Body of pancreas (tissue), 4 donors: Measurements from ENCODE around the gene GFRA1. TPM values are rescaled to one million over a fixed set of nuclear protein-coding genes. Genes with fewer than 3 reads are reported as not detected.

Experiments
- ATAC-seq: fragments of 150-250 bp; one replicate; pipeline ENCODE4 v1.9.1; 2016
- DNase-seq, 4 donors: peaks; one replicate each; pipeline ENCODE4 v3.0.0-alpha.2; 2019
- H3K27ac ChIP-seq, 4 donors: fragments of 200-600 bp; sonication (generic); 1 replicate in 3 of 4; 2 replicates in 1 of 4; pipeline versions ENCODE4 v1.5.1 to v1.6.1; 2016 to 2019; ENCODE audit warnings: mild to moderate bottlenecking in 1 of 4, mixed read lengths in 1 of 4, moderate library complexity in 1 of 4
- H3K27me3 ChIP-seq, 2 donors: fragments of 200-600 bp; sonication (generic); one replicate each; pipeline ENCODE4 v1.6.0; 2016; ENCODE audit warnings: mild to moderate bottlenecking in 1 of 2
- H3K36me3 ChIP-seq, 2 donors: fragments of 200-600 bp; sonication (generic); replicated peaks in 1 of 2; 2 replicates each; pipeline ENCODE4 v1.5.1; 2016; ENCODE audit warnings: low read depth in 2 of 2; ENCODE audit not compliant: insufficient read depth in 1 of 2
- H3K4me1 ChIP-seq: fragments of 200-600 bp; sonication (generic); one replicate; pipeline ENCODE4 v1.6.0; 2016
- H3K4me3 ChIP-seq, 2 donors: fragments of 200-600 bp; sonication (generic); 1 replicate in 1 of 2; 2 replicates in 1 of 2; pipeline ENCODE4 v1.5.1; 2016 to 2019
- H3K9me3 ChIP-seq, 3 donors: fragments of 200-600 bp; sonication (generic); 1 replicate in 2 of 3; 2 replicates in 1 of 3; pipeline ENCODE4 v1.5.1; 2016
- CTCF ChIP-seq, 7 experiments: fragments of 450-650 bp in 4 of 7; fragments of 200-600 bp in 3 of 7; sonication (generic) in 3 of 7; IDR thresholded peaks; one replicate each; pipeline ENCODE4 v1.5.1; 2016 to 2019; ENCODE audit warnings: antibody characterized with exemption in 7 of 7
- POLR2A ChIP-seq, 3 donors: fragments of 450-650 bp; IDR thresholded peaks; one replicate each; pipeline ENCODE4 v1.6.1; 2016; ENCODE audit warnings: antibody characterized with exemption in 3 of 3, mild to moderate bottlenecking in 2 of 3
- WGBS, 2 donors: methylation state at CpG; one replicate each; pipeline ENCODE4 v1.1.5; 2017; 5-methylcytosine and 5-hydroxymethylcytosine counted together
- intact Hi-C: fragments of 100-400 bp; cut with DNase I; formaldehyde crosslinking; loops from one replicate; pipeline ENCODE4 v1.15.1; 2023
- total RNA-seq, 2 donors: library from RNA; depleted of rRNA; stranded (reverse); fragments of >200 nt; gene quantifications; one replicate each; pipeline ENCODE4 v1.1.0, GENCODE V29; 2016

GFRA1 gene
- total RNA-seq, 2 donors from 2014 or later: 4.2 to 6.9 TPM

GRCh38 chr10:116024271-116024878 is 248.6 kb downstream of the GFRA1 start:
- TF ChIP-seq CTCF (IDR thresholded peaks at IDR 0.05) (no peak), POLR2A (IDR thresholded peaks at IDR 0.05) (no peak)
- DNase-seq (no peak), ATAC-seq (no peak)
- no peaks in the 10 kb centered on the region for H3K36me3 ChIP-seq
- H3K4me1 ChIP-seq: no peaks in the 10 kb centered on the region
- no peaks in the 10 kb centered on the region for H3K27me3 ChIP-seq
- 89 to 92% methylated on average over 3 of the region's 3 CpGs for WGBS, 2 donors
- H3K9me3 ChIP-seq: no peaks in the 10 kb centered on the region
- no peak overlapping the region for H3K27ac ChIP-seq
- intact Hi-C loops: no loop called here
- no peak overlapping the region for H3K4me3 ChIP-seq

- no peaks in the 10 kb centered on the region for H3K36me3 ChIP-seq
- DNase-seq: no peak
- no peaks in the 10 kb centered on the region for H3K27me3 ChIP-seq
- H3K27ac ChIP-seq: no peak overlapping the region
- intact Hi-C loops: no loop called here
- no peaks in the 10 kb centered on the region for H3K9me3 ChIP-seq
- WGBS, 2 donors: 56 to 62% methylated on average over 2 of the region's 2 CpGs
- no peak overlapping the region for H3K4me3 ChIP-seq
- no peaks in the 10 kb centered on the region for H3K4me1 ChIP-seq
- ATAC-seq: no peak
- no peak for TF ChIP-seq CTCF (IDR thresholded peaks at IDR 0.05)
- TF ChIP-seq POLR2A (IDR thresholded peaks at IDR 0.05): no peak
Observed at GRCh38 chr10:116017405-116017804, 255.6 kb downstream of the GFRA1 start.

- no peaks in the 10 kb centered on the region for H3K4me1 ChIP-seq
- H3K27ac ChIP-seq: no peak overlapping the region
- H3K36me3 ChIP-seq: no peaks in the 10 kb centered on the region
- ATAC-seq (no peak), DNase-seq (no peak)
- no peak overlapping the region for H3K4me3 ChIP-seq
- 37 to 42% methylated on average over 7 of the region's 7 CpGs for WGBS, 2 donors
- H3K9me3 ChIP-seq: no peaks in the 10 kb centered on the region
- no peaks in the 10 kb centered on the region for H3K27me3 ChIP-seq
- TF ChIP-seq POLR2A (IDR thresholded peaks at IDR 0.05): no peak
- TF ChIP-seq CTCF (IDR thresholded peaks at IDR 0.05): no peak
- intact Hi-C loops: no loop called here
Observed at GRCh38 chr10:116015583-116016333, 257.2 kb downstream of the GFRA1 start.

- Histone ChIP-seq H3K9me3 (no peaks in the 10 kb centered on the region), H3K27ac (no peak overlapping the region), H3K4me3 (no peak overlapping the region), H3K4me1 (no peaks in the 10 kb centered on the region), H3K27me3 (no peaks in the 10 kb centered on the region), H3K36me3 (no peaks in the 10 kb centered on the region)
- intact Hi-C loops: no loop called here
- DNase-seq (no peak), ATAC-seq (no peak)
- WGBS, 2 donors: 47 to 57% methylated on average over 8 of the region's 8 CpGs
- no peak for TF ChIP-seq CTCF (IDR thresholded peaks at IDR 0.05)
- TF ChIP-seq POLR2A (IDR thresholded peaks at IDR 0.05): no peak
Observed at GRCh38 chr10:116014871-116015582, 258.0 kb downstream of the GFRA1 start.
